ENCODE results near the gene EMD. TPM values are rescaled to one million over a fixed set of nuclear protein-coding genes. Genes with fewer than 3 reads are reported as not detected.
A peak's percentile ranks its signal among the peaks of the same experiment; 100 is the strongest.

EMD gene
- total and polyA plus RNA-seq, 2 of the 13 experiments (the other 11 are each of a cell fraction or from before 2014, with no cell fraction given) = 14.5 to 14.9 TPM

- no peak for TF ChIP-seq ZNF468 (CRISPR knock-in tag; IDR thresholded peaks at IDR 0.05)
- TF ChIP-seq BRF2 (CRISPR knock-in tag; IDR thresholded peaks at IDR 0.05) = no peak
- no peak for TF ChIP-seq HOXA5 (CRISPR knock-in tag; IDR thresholded peaks at IDR 0.05)
- TF ChIP-seq ZNF761 (CRISPR knock-in tag; conservative IDR thresholded peaks at IDR 0.05) = no peak
- no peak for TF ChIP-seq TAF15 (IDR thresholded peaks at IDR 0.05; ENCODE audit: low read depth, low read length, poor library complexity, severe bottlenecking)
- no peak for TF ChIP-seq ZNF567 (CRISPR knock-in tag; IDR thresholded peaks at IDR 0.05; ENCODE audit: borderline replicate concordance)
- TF ChIP-seq ZNF362 (CRISPR knock-in tag; IDR thresholded peaks at IDR 0.05; ENCODE audit: borderline replicate concordance) = no peak
- TF ChIP-seq FOXC1 (CRISPR knock-in tag; IDR thresholded peaks at IDR 0.05; ENCODE audit: borderline replicate concordance) = no peak
- TF ChIP-seq RCOR2 (CRISPR knock-in tag; IDR thresholded peaks at IDR 0.05) = no peak
- no peak for TF ChIP-seq STAT5B (CRISPR knock-in tag; IDR thresholded peaks at IDR 0.05)
- TF ChIP-seq HHEX (CRISPR knock-in tag; IDR thresholded peaks at IDR 0.05) = no peak
- no peak for TF ChIP-seq MYPOP (CRISPR knock-in tag; IDR thresholded peaks at IDR 0.05)
- 0 out of 2 replicates have a peak, but pooled peaks have one; percentile 16 for TF ChIP-seq ZGPAT (CRISPR knock-in tag; IDR thresholded peaks at IDR 0.05)
- no peak for TF ChIP-seq THAP8 (CRISPR knock-in tag; IDR thresholded peaks at IDR 0.05; ENCODE audit: borderline replicate concordance)
- no peak for TF ChIP-seq HMGXB3 (CRISPR knock-in tag; IDR thresholded peaks at IDR 0.05; ENCODE audit: borderline replicate concordance)
- no peak for TF ChIP-seq ZNF343 (CRISPR knock-in tag; IDR thresholded peaks at IDR 0.05)
- no peak for TF ChIP-seq SMAD3 (CRISPR knock-in tag; IDR thresholded peaks at IDR 0.05)
- TF ChIP-seq ZNF264 (CRISPR knock-in tag; IDR thresholded peaks at IDR 0.05) = no peak
- TF ChIP-seq HOXA7 (CRISPR knock-in tag; IDR thresholded peaks at IDR 0.05) = no peak
- no peak for TF ChIP-seq GTF2F1 (IDR thresholded peaks at IDR 0.05; ENCODE audit: low read length)
These were observed at the start of gene EMD (continued) for GRCh38 chrX:154378799-154379568.
